OCI-LY1 (cell line): ENCODE results near the gene ZNF407.

ENCODE experiments used
- CTCF ChIP-seq: fragments of 200-600 bp; sonication (generic), shearing (Covaris generic); IDR thresholded peaks from 2 replicates; pipeline ENCODE4 v1.5.1; 2017; ENCODE audit warnings: mild to moderate bottlenecking, antibody characterized with exemption, low read length, moderate library complexity, mixed read lengths
- EZH2 ChIP-seq: fragments of 200-600 bp; sonication (generic), shearing (Covaris generic); IDR thresholded peaks from 2 replicates; pipeline ENCODE4 v1.8.0; 2017; ENCODE audit warnings: borderline replicate concordance, mixed run types, mild to moderate bottlenecking, antibody characterized with exemption, low read length, moderate library complexity, mixed read lengths

GRCh38 chr18:75105551-75106254 lies 508.0 kb downstream of the ZNF407 start:
- TF ChIP-seq CTCF: no peak
- no peak for TF ChIP-seq EZH2
